Loucy (cell line): Measurements from ENCODE around the gene JPH3.
"Not testable (repeated sequence)": the region's sequence is repeated elsewhere in the genome, so short reads cannot be mapped to it uniquely, and the experiment has no call there.

ENCODE experiments used
- H2AFZ ChIP-seq: fragments of 200-600 bp; sonication (generic); 2 replicates; pipeline ENCODE4 v1.6.0; 2016; ENCODE audit warnings: antibody characterized with exemption, mild to moderate bottlenecking, low read length, moderate library complexity
- H3F3A ChIP-seq: fragments of 200-600 bp; 2 replicates; pipeline ENCODE4 v1.6.0; 2016; ENCODE audit warnings: antibody characterized with exemption, low read depth, mild to moderate bottlenecking
- H3K27me3 ChIP-seq: fragments of 200-600 bp; sonication (generic); 2 replicates; pipeline ENCODE4 v1.6.1; 2014; ENCODE audit warnings: low read length, mild to moderate bottlenecking; ENCODE audit not compliant: insufficient read depth, poor library complexity, severe bottlenecking
- H3K36me3 ChIP-seq: fragments of 200-600 bp; sonication (generic); 2 replicates; pipeline ENCODE4 v1.6.1; 2016; ENCODE audit warnings: low read length; ENCODE audit not compliant: insufficient read depth
- H3K4me1 ChIP-seq: fragments of 200-600 bp; sonication (generic); 2 replicates; pipeline ENCODE4 v1.5.1; 2014; ENCODE audit warnings: low read length, mild to moderate bottlenecking; ENCODE audit not compliant: insufficient read depth, poor library complexity, severe bottlenecking
- H3K4me2 ChIP-seq: fragments of 200-600 bp; sonication (generic); 2 replicates; pipeline ENCODE4 v1.6.0; 2014; ENCODE audit warnings: antibody characterized with exemption, low read length, low read depth, mild to moderate bottlenecking; ENCODE audit not compliant: poor library complexity, severe bottlenecking
- H3K4me3 ChIP-seq: fragments of 200-600 bp; sonication (generic); 2 replicates; pipeline ENCODE4 v1.5.1; 2014; ENCODE audit warnings: low read length, mild to moderate bottlenecking, mixed read lengths; ENCODE audit not compliant: poor library complexity, severe bottlenecking
- H3K79me2 ChIP-seq: fragments of 200-600 bp; sonication (generic); 2 replicates; pipeline ENCODE4 v1.6.1; 2014; ENCODE audit warnings: low read length; ENCODE audit not compliant: insufficient read depth
- H3K9ac ChIP-seq: fragments of 200-600 bp; sonication (generic); 2 replicates; pipeline ENCODE4 v1.6.0; 2014; ENCODE audit warnings: mild to moderate bottlenecking, low read depth, low read length, moderate library complexity; ENCODE audit not compliant: poor library complexity, severe bottlenecking
- H3K9me2 ChIP-seq: fragments of 200-600 bp; sonication (generic); replicated peaks from 2 replicates; pipeline ENCODE4 v1.6.1; 2016; ENCODE audit warnings: low read depth, low read length, mixed read lengths
- H3K9me3 ChIP-seq: fragments of 200-600 bp; sonication (generic); 2 replicates; pipeline ENCODE4 v1.6.1; 2014; ENCODE audit warnings: mild to moderate bottlenecking, antibody characterized with exemption, low read length, low read depth; ENCODE audit not compliant: insufficient read depth
- H4K20me1 ChIP-seq: fragments of 200-600 bp; sonication (generic); 2 replicates; pipeline ENCODE4 v1.6.0; 2014; ENCODE audit warnings: antibody characterized with exemption, low read length, mild to moderate bottlenecking; ENCODE audit not compliant: insufficient read depth, poor library complexity, severe bottlenecking
- EZH2phosphoT487 ChIP-seq: fragments of 200-600 bp; IDR thresholded peaks from 2 replicates; pipeline ENCODE4 v1.6.1; 2018; ENCODE audit warnings: antibody characterized with exemption, mild to moderate bottlenecking, moderate library complexity, borderline replicate concordance
- TF ChIP-seq, protein P1 (sequence below): fragments of 200-600 bp; sonication (generic); conservative IDR thresholded peaks from 2 replicates; pipeline ENCODE4 v1.5.1; 2014; ENCODE audit warnings: mild to moderate bottlenecking, antibody characterized with exemption, low read length

JPH3 gene

DNA sequence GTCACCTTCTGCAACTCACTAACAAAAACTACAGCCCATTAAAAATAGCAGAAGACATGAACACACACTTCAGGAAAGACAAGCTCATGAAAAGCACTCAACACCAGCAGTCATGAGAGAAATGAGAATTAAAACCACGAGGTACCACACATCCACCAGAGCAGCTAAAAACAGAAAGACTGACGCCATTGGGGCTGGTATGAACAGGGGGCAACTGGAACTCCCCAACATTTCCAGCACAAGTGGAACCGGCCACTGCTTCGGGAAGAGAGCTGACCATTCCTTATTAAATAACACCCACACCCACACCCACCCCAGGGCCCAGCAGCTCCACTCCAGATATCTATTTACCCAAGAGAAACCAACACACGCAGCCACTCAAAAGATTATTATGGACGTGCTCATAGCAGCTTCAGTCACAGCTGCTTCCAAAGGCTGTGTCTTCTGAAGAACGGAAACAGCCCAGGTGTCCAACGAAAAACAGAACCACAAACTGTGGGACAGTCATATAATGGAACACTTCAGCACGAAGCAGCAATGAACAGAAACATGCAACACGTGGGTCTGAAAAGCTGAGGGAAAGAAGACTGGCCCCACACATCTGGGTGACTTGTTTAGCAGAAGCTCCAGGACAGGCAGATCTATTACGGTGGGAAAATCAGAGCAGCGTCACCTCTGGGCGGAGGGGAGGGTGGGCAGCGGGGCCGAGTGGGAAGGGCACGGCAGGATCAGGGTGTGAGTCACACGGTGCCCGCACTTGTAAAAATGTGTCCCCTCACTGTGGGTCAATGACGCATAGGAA lies 122.4 kb downstream of the JPH3 start:
- no peaks in the 10 kb centered on the region for H3K4me1 ChIP-seq
- no peaks in the 10 kb centered on the region for H3K9me3 ChIP-seq
- no peak overlapping the region for H2AFZ ChIP-seq
- H3K4me2 ChIP-seq = no peak overlapping the region
- no peaks in the 10 kb centered on the region for H3K9me2 ChIP-seq
- peaks cover 8% of the 10 kb centered on the region; the same call in 1 of the 2 replicates for H3K36me3 ChIP-seq
- no peaks in the 10 kb centered on the region for H3K27me3 ChIP-seq
- no peaks in the 10 kb centered on the region for H3K79me2 ChIP-seq
- H3F3A ChIP-seq = no peaks in the 10 kb centered on the region
- TF ChIP-seq EZH2phosphoT487 = no peak
- TF ChIP-seq, protein P1, sequence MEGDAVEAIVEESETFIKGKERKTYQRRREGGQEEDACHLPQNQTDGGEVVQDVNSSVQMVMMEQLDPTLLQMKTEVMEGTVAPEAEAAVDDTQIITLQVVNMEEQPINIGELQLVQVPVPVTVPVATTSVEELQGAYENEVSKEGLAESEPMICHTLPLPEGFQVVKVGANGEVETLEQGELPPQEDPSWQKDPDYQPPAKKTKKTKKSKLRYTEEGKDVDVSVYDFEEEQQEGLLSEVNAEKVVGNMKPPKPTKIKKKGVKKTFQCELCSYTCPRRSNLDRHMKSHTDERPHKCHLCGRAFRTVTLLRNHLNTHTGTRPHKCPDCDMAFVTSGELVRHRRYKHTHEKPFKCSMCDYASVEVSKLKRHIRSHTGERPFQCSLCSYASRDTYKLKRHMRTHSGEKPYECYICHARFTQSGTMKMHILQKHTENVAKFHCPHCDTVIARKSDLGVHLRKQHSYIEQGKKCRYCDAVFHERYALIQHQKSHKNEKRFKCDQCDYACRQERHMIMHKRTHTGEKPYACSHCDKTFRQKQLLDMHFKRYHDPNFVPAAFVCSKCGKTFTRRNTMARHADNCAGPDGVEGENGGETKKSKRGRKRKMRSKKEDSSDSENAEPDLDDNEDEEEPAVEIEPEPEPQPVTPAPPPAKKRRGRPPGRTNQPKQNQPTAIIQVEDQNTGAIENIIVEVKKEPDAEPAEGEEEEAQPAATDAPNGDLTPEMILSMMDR = no peak
- no peak overlapping the region for H3K9ac ChIP-seq
- H3K4me3 ChIP-seq = no peak overlapping the region
- H4K20me1 ChIP-seq = no peaks in the 10 kb centered on the region

DNA sequence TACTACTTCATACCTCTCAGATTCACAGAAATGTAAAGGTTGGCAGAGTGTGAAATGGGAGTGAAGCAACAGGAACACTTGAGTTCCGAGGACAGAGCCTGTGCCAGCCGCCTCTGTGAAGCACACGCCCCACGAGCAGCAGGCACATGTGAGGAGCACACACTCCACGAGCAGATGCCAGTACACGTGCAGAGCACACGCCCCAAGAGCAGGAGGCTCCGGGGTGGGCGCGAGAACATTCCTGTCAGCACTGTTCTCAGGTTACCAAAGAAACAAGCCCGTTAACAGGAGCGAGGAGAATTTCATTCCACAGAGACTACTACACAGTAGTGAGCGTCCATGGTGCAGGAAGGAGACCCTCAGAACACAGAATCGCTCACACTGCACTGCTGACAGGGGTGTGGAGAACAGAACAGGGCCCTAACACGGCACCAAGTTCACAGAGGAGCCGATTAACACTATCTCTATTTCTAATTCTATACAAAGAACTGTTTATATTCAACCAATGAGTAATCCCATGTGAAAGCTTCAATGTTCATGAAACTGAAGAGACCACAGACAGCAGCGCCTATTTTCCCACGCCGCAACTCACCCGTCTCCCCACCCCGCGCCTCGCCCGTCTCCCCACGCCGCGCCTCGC lies 123.4 kb downstream of the JPH3 start:
- H2AFZ ChIP-seq = no peak overlapping the region
- no peak overlapping the region for H3K9ac ChIP-seq
- no peak overlapping the region for H3K4me3 ChIP-seq
- H3K4me2 ChIP-seq = no peak overlapping the region
- peaks cover 14% of the 10 kb centered on the region; the same call in 1 of the 2 replicates for H3K36me3 ChIP-seq
- H3K27me3 ChIP-seq = no peaks in the 10 kb centered on the region
- H3K4me1 ChIP-seq = no peaks in the 10 kb centered on the region
- no peaks in the 10 kb centered on the region for H3K9me2 ChIP-seq
- H3K79me2 ChIP-seq = no peaks in the 10 kb centered on the region
- no peaks in the 10 kb centered on the region for H4K20me1 ChIP-seq
- H3K9me3 ChIP-seq = no peaks in the 10 kb centered on the region
- no peak for TF ChIP-seq EZH2phosphoT487
- TF ChIP-seq, protein P1 = no peak
- no peaks in the 10 kb centered on the region for H3F3A ChIP-seq

DNA sequence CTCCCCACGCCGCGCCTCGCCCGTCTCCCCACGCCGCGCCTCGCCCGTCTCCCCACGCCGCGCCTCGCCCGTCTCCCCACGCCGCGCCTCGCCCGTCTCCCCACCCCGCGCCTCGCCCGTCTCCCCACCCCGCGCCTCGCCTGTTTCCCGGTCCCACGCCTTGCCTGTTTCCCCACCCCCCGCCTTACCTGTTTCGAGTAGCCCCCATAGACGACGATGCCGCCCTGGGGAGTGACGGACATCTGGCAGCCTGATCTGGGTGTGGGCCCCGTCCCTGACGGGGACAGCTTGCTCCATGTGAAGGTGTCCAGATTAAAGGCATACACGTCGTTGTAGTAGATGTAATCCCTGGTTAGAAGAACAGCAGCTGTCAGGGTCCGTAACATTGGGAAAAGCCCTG lies 124.3 kb downstream of the JPH3 start:
- H3K4me3 ChIP-seq = not testable (repeated sequence)

More for the DNA sequence above, 124.3 kb downstream of the JPH3 start:
- not testable (repeated sequence) for H3K79me2 ChIP-seq, H3K9me2 ChIP-seq, H3K4me2 ChIP-seq, H3F3A ChIP-seq, H3K9me3 ChIP-seq, H3K9ac ChIP-seq, H3K27me3 ChIP-seq, H3K4me1 ChIP-seq, H4K20me1 ChIP-seq, H2AFZ ChIP-seq
- H3K36me3 ChIP-seq = peaks cover 17% of the 10 kb centered on the region; the same call in 1 of the 2 replicates
